Measurements from ENCODE around the gene HOOK2. TPM values are rescaled to one million over a fixed set of nuclear protein-coding genes. Genes with fewer than 3 reads are reported as not detected.

The HOOK2 gene
- total and polyA plus RNA-seq, 2 of the 13 experiments (the other 11 are each of a cell fraction or from before 2014, with no cell fraction given) = 9.2 to 12.9 TPM

DNA sequence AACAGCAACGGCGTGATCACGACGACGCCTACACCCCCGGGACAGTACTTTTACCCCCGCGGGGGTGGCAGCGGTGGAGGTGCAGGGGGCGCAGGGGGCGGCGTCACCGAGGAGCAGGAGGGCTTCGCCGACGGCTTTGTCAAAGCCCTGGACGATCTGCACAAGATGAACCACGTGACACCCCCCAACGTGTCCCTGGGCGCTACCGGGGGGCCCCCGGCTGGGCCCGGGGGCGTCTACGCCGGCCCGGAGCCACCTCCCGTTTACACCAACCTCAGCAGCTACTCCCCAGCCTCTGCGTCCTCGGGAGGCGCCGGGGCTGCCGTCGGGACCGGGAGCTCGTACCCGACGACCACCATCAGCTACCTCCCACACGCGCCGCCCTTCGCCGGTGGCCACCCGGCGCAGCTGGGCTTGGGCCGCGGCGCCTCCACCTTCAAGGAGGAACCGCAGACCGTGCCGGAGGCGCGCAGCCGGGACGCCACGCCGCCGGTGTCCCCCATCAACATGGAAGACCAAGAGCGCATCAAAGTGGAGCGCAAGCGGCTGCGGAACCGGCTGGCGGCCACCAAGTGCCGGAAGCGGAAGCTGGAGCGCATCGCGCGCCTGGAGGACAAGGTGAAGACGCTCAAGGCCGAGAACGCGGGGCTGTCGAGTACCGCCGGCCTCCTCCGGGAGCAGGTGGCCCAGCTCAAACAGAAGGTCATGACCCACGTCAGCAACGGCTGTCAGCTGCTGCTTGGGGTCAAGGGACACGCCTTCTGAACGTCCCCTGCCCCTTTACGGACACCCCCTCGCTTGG is 16.9 kb upstream of the HOOK2 start (continued):
- TF ChIP-seq ZBTB40 (IDR thresholded peaks at IDR 0.05) (no peak), ZBTB40 (CRISPR knock-in tag; IDR thresholded peaks at IDR 0.05) (peak; percentile 80; the same call in 1 of the 2 replicates), DBP (CRISPR knock-in tag; IDR thresholded peaks at IDR 0.05; ENCODE audit: not compliant biosample characterization) (peak; percentile 31), MTA3 (CRISPR knock-in tag; IDR thresholded peaks at IDR 0.05) (no peak), PHF20 (CRISPR knock-in tag; IDR thresholded peaks at IDR 0.05) (peak; percentile 66), IKZF5 (CRISPR knock-in tag; IDR thresholded peaks at IDR 0.05) (peak; percentile 63), MAX (IDR thresholded peaks at IDR 0.05) (peak; percentile 86), ZNF441 (CRISPR knock-in tag; IDR thresholded peaks at IDR 0.05; ENCODE audit: borderline replicate concordance) (peak; percentile 66; the same call in 1 of the 2 replicates), ZSCAN21 (CRISPR knock-in tag; IDR thresholded peaks at IDR 0.05; ENCODE audit: borderline replicate concordance) (peak; percentile 90; the same call in 1 of the 2 replicates), TEAD3 (CRISPR knock-in tag; optimal IDR thresholded peaks at IDR 0.05; ENCODE audit: borderline replicate concordance) (peak; percentile 22), MIER2 (CRISPR knock-in tag; IDR thresholded peaks at IDR 0.05) (no peak), MIXL1 (CRISPR knock-in tag; IDR thresholded peaks at IDR 0.05) (0 out of 2 replicates have a peak, but pooled peaks have one; percentile 13), ZNF552 (CRISPR knock-in tag; IDR thresholded peaks at IDR 0.05; ENCODE audit: borderline replicate concordance) (peak; percentile 58; the same call in 1 of the 2 replicates), ZBTB7A (CRISPR knock-in tag; IDR thresholded peaks at IDR 0.05) (0 out of 2 replicates have a peak, but pooled peaks have one; percentile 23)
- TF ChIP-seq, protein P1, sequence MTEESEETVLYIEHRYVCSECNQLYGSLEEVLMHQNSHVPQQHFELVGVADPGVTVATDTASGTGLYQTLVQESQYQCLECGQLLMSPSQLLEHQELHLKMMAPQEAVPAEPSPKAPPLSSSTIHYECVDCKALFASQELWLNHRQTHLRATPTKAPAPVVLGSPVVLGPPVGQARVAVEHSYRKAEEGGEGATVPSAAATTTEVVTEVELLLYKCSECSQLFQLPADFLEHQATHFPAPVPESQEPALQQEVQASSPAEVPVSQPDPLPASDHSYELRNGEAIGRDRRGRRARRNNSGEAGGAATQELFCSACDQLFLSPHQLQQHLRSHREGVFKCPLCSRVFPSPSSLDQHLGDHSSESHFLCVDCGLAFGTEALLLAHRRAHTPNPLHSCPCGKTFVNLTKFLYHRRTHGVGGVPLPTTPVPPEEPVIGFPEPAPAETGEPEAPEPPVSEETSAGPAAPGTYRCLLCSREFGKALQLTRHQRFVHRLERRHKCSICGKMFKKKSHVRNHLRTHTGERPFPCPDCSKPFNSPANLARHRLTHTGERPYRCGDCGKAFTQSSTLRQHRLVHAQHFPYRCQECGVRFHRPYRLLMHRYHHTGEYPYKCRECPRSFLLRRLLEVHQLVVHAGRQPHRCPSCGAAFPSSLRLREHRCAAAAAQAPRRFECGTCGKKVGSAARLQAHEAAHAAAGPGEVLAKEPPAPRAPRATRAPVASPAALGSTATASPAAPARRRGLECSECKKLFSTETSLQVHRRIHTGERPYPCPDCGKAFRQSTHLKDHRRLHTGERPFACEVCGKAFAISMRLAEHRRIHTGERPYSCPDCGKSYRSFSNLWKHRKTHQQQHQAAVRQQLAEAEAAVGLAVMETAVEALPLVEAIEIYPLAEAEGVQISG (CRISPR knock-in tag; IDR thresholded peaks at IDR 0.05) = peak; percentile 81

Measured in HepG2 (cell line).